ENCODE data around the gene CCDC138. TPM values are rescaled to one million over a fixed set of nuclear protein-coding genes. Genes with fewer than 3 reads are reported as not detected.

The CCDC138 gene
- total RNA-seq, 2 experiments from 2014 or later, result 7.7 to 9.1 TPM

- Mint-ChIP-seq H3K4me1 (no peaks in the 10 kb centered on the region), H3K27ac (no peak overlapping the region), H3K9me3 (no peaks in the 10 kb centered on the region), H3K36me3 (ENCODE audit: low read depth) (no peaks in the 10 kb centered on the region), H3K27me3 (no peaks in the 10 kb centered on the region), H3K4me3 (no peak overlapping the region)
- ChIA-PET POLR2A (no interaction called here), CTCF (no interaction called here)
- DNase-seq, result no peak
These were observed 134.1 kb downstream of the CCDC138 start for GRCh38 chr2:108920686-108921085.

GRCh38 chr2:108921096-108922030 lies 134.8 kb downstream of the CCDC138 start:
- Mint-ChIP-seq H3K27ac (no peak overlapping the region), H3K36me3 (ENCODE audit: low read depth) (no peaks in the 10 kb centered on the region), H3K9me3 (no peaks in the 10 kb centered on the region), H3K4me1 (no peaks in the 10 kb centered on the region), H3K27me3 (no peaks in the 10 kb centered on the region), H3K4me3 (no peak overlapping the region)
- ChIA-PET CTCF (no interaction called here), POLR2A (no interaction called here)
- DNase-seq, result no peak

GRCh38 chr2:108922141-108922915 lies 135.8 kb downstream of the CCDC138 start:
- ChIA-PET POLR2A (no interaction called here), CTCF (no interaction called here)
- Mint-ChIP-seq H3K4me3 (no peak overlapping the region), H3K27me3 (no peaks in the 10 kb centered on the region), H3K9me3 (no peaks in the 10 kb centered on the region), H3K36me3 (ENCODE audit: low read depth) (no peaks in the 10 kb centered on the region), H3K4me1 (no peaks in the 10 kb centered on the region), H3K27ac (no peak overlapping the region)
- no peak for DNase-seq

GRCh38 chr2:108923019-108923700 lies 136.6 kb downstream of the CCDC138 start:
- no peaks in the 10 kb centered on the region for H3K9me3 Mint-ChIP-seq
- no peak overlapping the region for H3K4me3 Mint-ChIP-seq
- CTCF ChIA-PET, result no interaction called here
- H3K27me3 Mint-ChIP-seq, result no peaks in the 10 kb centered on the region
- H3K36me3 Mint-ChIP-seq (ENCODE audit: low read depth), result no peaks in the 10 kb centered on the region
- no peak overlapping the region for H3K27ac Mint-ChIP-seq
- no peaks in the 10 kb centered on the region for H3K4me1 Mint-ChIP-seq
- DNase-seq, result no peak
- POLR2A ChIA-PET, result no interaction called here

GRCh38 chr2:108923736-108924579 lies 137.4 kb downstream of the CCDC138 start:
- H3K27ac Mint-ChIP-seq, result no peak overlapping the region
- no peaks in the 10 kb centered on the region for H3K4me1 Mint-ChIP-seq
- no peaks in the 10 kb centered on the region for H3K9me3 Mint-ChIP-seq
- H3K27me3 Mint-ChIP-seq, result no peaks in the 10 kb centered on the region
- ChIA-PET POLR2A (no interaction called here), CTCF (no interaction called here)
- DNase-seq, result no peak
- no peaks in the 10 kb centered on the region for H3K36me3 Mint-ChIP-seq (ENCODE audit: low read depth)
- no peak overlapping the region for H3K4me3 Mint-ChIP-seq

- Mint-ChIP-seq H3K4me3 (no peak overlapping the region), H3K9me3 (no peaks in the 10 kb centered on the region), H3K27me3 (no peaks in the 10 kb centered on the region), H3K36me3 (ENCODE audit: low read depth) (no peaks in the 10 kb centered on the region), H3K27ac (no peak overlapping the region), H3K4me1 (no peaks in the 10 kb centered on the region)
- DNase-seq, result no peak
- ChIA-PET CTCF (no interaction called here), POLR2A (no interaction called here)
These were observed 138.1 kb downstream of the CCDC138 start for GRCh38 chr2:108924580-108925251.

GRCh38 chr2:108925286-108925685 lies 138.7 kb downstream of the CCDC138 start:
- CTCF ChIA-PET, result no interaction called here
- H3K27ac Mint-ChIP-seq, result no peak overlapping the region
- H3K9me3 Mint-ChIP-seq, result no peaks in the 10 kb centered on the region
- no peaks in the 10 kb centered on the region for H3K27me3 Mint-ChIP-seq
- POLR2A ChIA-PET, result no interaction called here
- no peak for DNase-seq
- H3K4me1 Mint-ChIP-seq, result no peaks in the 10 kb centered on the region
- H3K4me3 Mint-ChIP-seq, result no peak overlapping the region
- no peaks in the 10 kb centered on the region for H3K36me3 Mint-ChIP-seq (ENCODE audit: low read depth)

- no peaks in the 10 kb centered on the region for H3K36me3 Mint-ChIP-seq (ENCODE audit: low read depth)
- ChIA-PET CTCF (interaction anchor here (1.8 kb wide), 1 partner anchor 584 kb away, joined by 5 read pairs; no protein-coding TSS in a partner anchor), POLR2A (no interaction called here)
- no peak overlapping the region for H3K4me3 Mint-ChIP-seq
- no peaks in the 10 kb centered on the region for H3K9me3 Mint-ChIP-seq
- H3K4me1 Mint-ChIP-seq, result no peaks in the 10 kb centered on the region
- no peak overlapping the region for H3K27ac Mint-ChIP-seq
- DNase-seq, result no peak
- H3K27me3 Mint-ChIP-seq, result no peaks in the 10 kb centered on the region
These were observed 139.2 kb downstream of the CCDC138 start for GRCh38 chr2:108925735-108926134.

Other genes starting within 250 kb of the CCDC138 start
- 10 to 100 TPM; 51.1 to 58.9 TPM for gene RANBP2, start 67.3 kb upstream of the CCDC138 start, total RNA-seq
- not detected for gene EDAR, start 202.4 kb downstream of the CCDC138 start, total RNA-seq

Data from activated CD4-positive, alpha-beta memory T cell treated with anti-CD3 and anti-CD28 coated beads, Interleukin-2, amount 10 ng/mL, durations not matched to agents 7 days and 5 days (primary cell).